OCI-LY1 (cell line): Measurements from ENCODE around the gene NCBP1.

Experiments used
- H2AFZ ChIP-seq: fragments of 200-600 bp; sonication (generic), shearing (Covaris generic); 2 replicates; pipeline ENCODE4 v1.6.0; 2014; ENCODE audit warnings: antibody characterized with exemption, mild to moderate bottlenecking, low read length
- H3F3A ChIP-seq: fragments of 200-600 bp; sonication (generic), shearing (Covaris generic); 2 replicates; pipeline ENCODE4 v1.6.0; 2014; ENCODE audit warnings: mild to moderate bottlenecking, antibody characterized with exemption, low read length, moderate library complexity; ENCODE audit not compliant: insufficient read depth
- H3K27ac ChIP-seq: fragments of 200-600 bp; sonication (generic); 2 replicates; pipeline ENCODE4 v1.5.1; 2014; ENCODE audit warnings: low read length, mixed run types, mild to moderate bottlenecking, low read depth; ENCODE audit not compliant: poor library complexity, severe bottlenecking
- H3K27me3 ChIP-seq: fragments of 200-600 bp; sonication (generic); 2 replicates; pipeline ENCODE4 v1.6.0; 2014; ENCODE audit warnings: antibody characterized with exemption, mild to moderate bottlenecking, low read length, moderate library complexity; ENCODE audit not compliant: insufficient read depth
- H3K36me3 ChIP-seq: fragments of 200-600 bp; sonication (generic); 2 replicates; pipeline ENCODE4 v1.6.1; 2014; ENCODE audit warnings: mild to moderate bottlenecking, antibody characterized with exemption, low read length, moderate library complexity, mixed read lengths; ENCODE audit not compliant: insufficient read depth
- H3K4me1 ChIP-seq: fragments of 200-600 bp; sonication (generic); 2 replicates; pipeline ENCODE4 v1.5.1; 2014; ENCODE audit warnings: mild to moderate bottlenecking, low read length, moderate library complexity; ENCODE audit not compliant: insufficient read depth, severe bottlenecking
- H3K4me2 ChIP-seq: fragments of 200-600 bp; sonication (generic), shearing (Covaris generic); 2 replicates; pipeline ENCODE4 v1.6.1; 2014; ENCODE audit warnings: low read length
- H3K4me3 ChIP-seq: fragments of 200-600 bp; sonication (generic); 2 replicates; pipeline ENCODE4 v1.5.1; 2014; ENCODE audit warnings: low read length, low read depth, mild to moderate bottlenecking, mixed read lengths; ENCODE audit not compliant: poor library complexity, severe bottlenecking
- H3K79me2 ChIP-seq: fragments of 200-600 bp; shearing (Covaris generic); 2 replicates; pipeline ENCODE4 v1.6.1; 2016; ENCODE audit warnings: mixed run types, low read length, mixed read lengths; ENCODE audit not compliant: insufficient read depth
- H3K9ac ChIP-seq: fragments of 200-600 bp; sonication (generic), shearing (Covaris generic); 2 replicates; pipeline ENCODE4 v1.6.1; 2014; ENCODE audit warnings: mild to moderate bottlenecking, low read length, mixed read lengths
- H3K9me2 ChIP-seq: fragments of 200-600 bp; sonication (generic), shearing (Covaris generic); 2 replicates; pipeline ENCODE4 v1.6.1; 2014; ENCODE audit warnings: low read depth, mild to moderate bottlenecking, low read length, mixed read lengths
- H3K9me3 ChIP-seq: fragments of 200-600 bp; shearing (Covaris generic); 2 replicates; pipeline ENCODE4 v1.6.1; 2014; ENCODE audit warnings: low read length, mixed read lengths
- H4K20me1 ChIP-seq: fragments of 200-600 bp; sonication (generic), shearing (Covaris generic); 2 replicates; pipeline ENCODE4 v1.6.0; 2016; ENCODE audit warnings: mild to moderate bottlenecking, low read length; ENCODE audit not compliant: insufficient read depth
- CTCF ChIP-seq: fragments of 200-600 bp; sonication (generic), shearing (Covaris generic); IDR thresholded peaks from 2 replicates; pipeline ENCODE4 v1.5.1; 2017; ENCODE audit warnings: mild to moderate bottlenecking, antibody characterized with exemption, low read length, moderate library complexity, mixed read lengths
- EZH2 ChIP-seq: fragments of 200-600 bp; sonication (generic), shearing (Covaris generic); IDR thresholded peaks from 2 replicates; pipeline ENCODE4 v1.8.0; 2017; ENCODE audit warnings: borderline replicate concordance, mixed run types, mild to moderate bottlenecking, antibody characterized with exemption, low read length, moderate library complexity, mixed read lengths

NCBP1 gene

GRCh38 chr9:97623946-97624345 is 9.7 kb upstream of the NCBP1 start:
- Histone ChIP-seq H3K79me2 (peaks cover 7% of the 10 kb centered on the region; the same call in 1 of the 2 replicates), H3K36me3 (peaks cover 76% of the 10 kb centered on the region), H3F3A (no peaks in the 10 kb centered on the region), H3K9me2 (no peaks in the 10 kb centered on the region), H3K4me2 (no peak overlapping the region), H3K9me3 (no peaks in the 10 kb centered on the region), H3K9ac (no peak overlapping the region), H2AFZ (no peak overlapping the region), H3K27me3 (no peaks in the 10 kb centered on the region), H4K20me1 (no peaks in the 10 kb centered on the region), H3K4me1 (no peaks in the 10 kb centered on the region), H3K27ac (no peak overlapping the region), H3K4me3 (no peak overlapping the region)
- no peak for TF ChIP-seq CTCF
- no peak for TF ChIP-seq EZH2

- Histone ChIP-seq H3K4me2 (no peak overlapping the region), H3K4me1 (no peaks in the 10 kb centered on the region), H3K9me3 (no peaks in the 10 kb centered on the region), H3K4me3 (no peak overlapping the region), H3F3A (no peaks in the 10 kb centered on the region), H3K9ac (no peak overlapping the region), H3K36me3 (peaks cover 68% of the 10 kb centered on the region), H3K9me2 (no peaks in the 10 kb centered on the region), H3K27ac (no peak overlapping the region), H4K20me1 (no peaks in the 10 kb centered on the region), H2AFZ (no peak overlapping the region), H3K79me2 (peaks cover 15% of the 10 kb centered on the region; the same call in 1 of the 2 replicates), H3K27me3 (no peaks in the 10 kb centered on the region)
- TF ChIP-seq CTCF (no peak), EZH2 (no peak)
Measured at GRCh38 chr9:97625620-97626019, 8.0 kb upstream of the NCBP1 start.

GRCh38 chr9:97627624-97628023 is 6.0 kb upstream of the NCBP1 start:
- H3F3A ChIP-seq, result no peaks in the 10 kb centered on the region
- TF ChIP-seq CTCF (no peak), EZH2 (no peak)
- H3K79me2 ChIP-seq, result peaks cover 33% of the 10 kb centered on the region
- no peak overlapping the region for H3K27ac ChIP-seq
- no peaks in the 10 kb centered on the region for H3K27me3 ChIP-seq
- H3K4me2 ChIP-seq, result no peak overlapping the region
- no peak overlapping the region for H3K4me3 ChIP-seq
- H2AFZ ChIP-seq, result no peak overlapping the region
- no peak overlapping the region for H3K9ac ChIP-seq
- no peaks in the 10 kb centered on the region for H3K9me3 ChIP-seq
- peaks cover 48% of the 10 kb centered on the region for H3K36me3 ChIP-seq
- peaks cover 11% of the 10 kb centered on the region for H3K4me1 ChIP-seq
- no peaks in the 10 kb centered on the region for H4K20me1 ChIP-seq
- H3K9me2 ChIP-seq, result no peaks in the 10 kb centered on the region
